GM23338 (cell line): Measurements from ENCODE around the gene ATG2A. TPM values are rescaled to one million over a fixed set of nuclear protein-coding genes. Genes with fewer than 3 reads are reported as not detected.
A peak's percentile ranks its signal among the peaks of the same experiment; 100 is the strongest.

Experiments
- ATAC-seq: fragments of 200-7000 bp; cut with Tn5 transposase; 3 replicates; pipeline ENCODE4 v1.9.1; 2020
- DNase-seq: peaks from one replicate; pipeline ENCODE4 v3.0.0-alpha.2; 2015; ENCODE audit warnings: low spot score
- H2AFZ ChIP-seq: fragments of 200-600 bp; sonication (generic); 2 replicates; pipeline ENCODE4 v1.8.0; 2016; ENCODE audit warnings: antibody characterized with exemption, mild to moderate bottlenecking, moderate library complexity
- H3F3A ChIP-seq: fragments of 200-600 bp; sonication (generic); replicated peaks from 2 replicates; pipeline ENCODE4 v1.8.0; 2017; ENCODE audit warnings: antibody characterized with exemption, mixed run types, low read depth
- H3K27ac ChIP-seq: fragments of 200-600 bp; sonication (generic); 2 replicates; pipeline ENCODE4 v1.6.1; 2016; ENCODE audit warnings: low read depth
- H3K27me3 ChIP-seq: fragments of 200-600 bp; sonication (generic); 2 replicates; pipeline ENCODE4 v1.8.0; 2016; ENCODE audit warnings: mild to moderate bottlenecking, mixed run types, moderate library complexity; ENCODE audit not compliant: insufficient read depth
- H3K36me3 ChIP-seq: fragments of 200-600 bp; sonication (generic); 2 replicates; pipeline ENCODE4 v1.8.0; 2016; ENCODE audit warnings: mild to moderate bottlenecking; ENCODE audit not compliant: insufficient read depth
- H3K4me1 ChIP-seq: fragments of 200-600 bp; sonication (generic); 2 replicates; pipeline ENCODE4 v1.8.0; 2016; ENCODE audit warnings: mild to moderate bottlenecking, moderate library complexity; ENCODE audit not compliant: insufficient read depth
- H3K4me2 ChIP-seq: fragments of 200-600 bp; sonication (generic); 2 replicates; pipeline ENCODE4 v1.7.1; 2017; ENCODE audit warnings: mixed run types
- H3K4me3 ChIP-seq: fragments of 200-600 bp; sonication (generic); 2 replicates; pipeline ENCODE4 v1.6.1; 2016; ENCODE audit warnings: mixed run types
- H3K79me2 ChIP-seq: fragments of 200-600 bp; sonication (generic); replicated peaks from 2 replicates; pipeline ENCODE4 v1.8.0; 2017; ENCODE audit warnings: mild to moderate bottlenecking; ENCODE audit not compliant: insufficient read depth
- H3K9me2 ChIP-seq: fragments of 200-600 bp; sonication (generic); 2 replicates; pipeline ENCODE4 v1.8.0; 2017; ENCODE audit not compliant: insufficient read depth
- H4K20me1 ChIP-seq: fragments of 200-600 bp; sonication (generic); replicated peaks from 2 replicates; pipeline ENCODE4 v1.8.0; 2017; ENCODE audit warnings: mild to moderate bottlenecking; ENCODE audit not compliant: insufficient read depth
- H3K27ac Mint-ChIP-seq: 2 replicates; pipeline ENCODE4 v1.8.0; 2020; ENCODE audit warnings: inconsistent platforms, mild to moderate bottlenecking, moderate library complexity, mixed read lengths
- H3K27me3 Mint-ChIP-seq: 3 replicates; pipeline ENCODE4 v1.8.0; 2022; ENCODE audit warnings: low read depth, mild to moderate bottlenecking, moderate library complexity, mixed read lengths, inconsistent platforms; ENCODE audit not compliant: insufficient read depth, poor library complexity
- H3K36me3 Mint-ChIP-seq: 3 replicates; pipeline ENCODE4 v1.8.0; 2021; ENCODE audit warnings: low read depth, mild to moderate bottlenecking, inconsistent platforms, moderate library complexity, mixed read lengths
- H3K4me1 Mint-ChIP-seq: 3 replicates; pipeline ENCODE4 v1.8.0; 2020; ENCODE audit warnings: mild to moderate bottlenecking, inconsistent platforms, mixed read lengths
- H3K4me3 Mint-ChIP-seq: 3 replicates; pipeline ENCODE4 v1.8.0; 2021; ENCODE audit warnings: moderate library complexity, mild to moderate bottlenecking, inconsistent platforms, mixed read lengths
- H3K9me3 Mint-ChIP-seq: 3 replicates; pipeline ENCODE4 v1.8.0; 2020; ENCODE audit warnings: moderate library complexity, mild to moderate bottlenecking, inconsistent platforms, mixed read lengths
- CREB1 ChIP-seq: fragments of 250-450 bp; sonication (Bioruptor Pico); IDR thresholded peaks from 2 replicates; pipeline ENCODE4 v1.5.0; 2020; ENCODE audit warnings: low read depth, mild to moderate bottlenecking, moderate library complexity
- EZH2 ChIP-seq: fragments of 200-600 bp; sonication (generic); IDR thresholded peaks from one replicate; pipeline ENCODE4 v1.8.0; 2017; ENCODE audit warnings: antibody characterized with exemption, mild to moderate bottlenecking, low read depth; ENCODE audit not compliant: unreplicated experiment
- EZH2phosphoT487 ChIP-seq: fragments of 200-600 bp; sonication (generic); IDR thresholded peaks from one replicate; pipeline ENCODE4 v1.8.1; 2018; ENCODE audit warnings: antibody characterized with exemption; ENCODE audit not compliant: unreplicated experiment
- NANOG ChIP-seq: IDR thresholded peaks from 2 replicates; pipeline ENCODE4 v1.6.1; 2016; ENCODE audit warnings: antibody characterized with exemption, borderline replicate concordance
- POLR2AphosphoS5 ChIP-seq: IDR thresholded peaks from 2 replicates; pipeline ENCODE4 v1.6.1; 2016; ENCODE audit warnings: antibody characterized with exemption, low read depth
- ZNF114 ChIP-seq: fragments of 250-450 bp; sonication (Bioruptor Pico); IDR thresholded peaks from 2 replicates; pipeline ENCODE4 v1.5.0; 2020; ENCODE audit warnings: mild to moderate bottlenecking, moderate library complexity
- ZNF331 ChIP-seq: fragments of 250-450 bp; sonication (Bioruptor Pico); IDR thresholded peaks from 2 replicates; pipeline ENCODE4 v1.5.0; 2020; ENCODE audit warnings: low read depth, mild to moderate bottlenecking, moderate library complexity
- polyA plus RNA-seq: library from polyadenylated mRNA; unstranded; fragments of >200 nt; fragmentation: Nextera tagmentation; extraction: Ambion mirVana; gene quantifications from 2 replicates; pipeline ENCODE4 v1.2.1, GENCODE V29; 2016
- total RNA-seq: library from RNA; depleted of rRNA; stranded (reverse); fragments of >200 nt; shearing (Covaris generic); gene quantifications from 2 replicates; pipeline ENCODE4 v1.2.3, GENCODE V29; 2014
- TF ChIP-seq, protein P1 (sequence below): IDR thresholded peaks from 2 replicates; pipeline ENCODE4 v1.6.1; 2016; ENCODE audit warnings: antibody characterized with exemption
- TF ChIP-seq, protein P2 (sequence below), 2 experiments: fragments of 200-600 bp in 1 of 2; sonication (generic) in 1 of 2; conservative IDR thresholded peaks; 2 replicates each; pipeline versions ENCODE4 v1.5.1 to v1.6.1; 2016 to 2017; ENCODE audit warnings: antibody characterized with exemption in 2 of 2, low read depth in 2 of 2, mild to moderate bottlenecking in 2 of 2, moderate library complexity in 1 of 2
- TF ChIP-seq, protein P3 (sequence below): IDR thresholded peaks from one replicate; pipeline ENCODE4 v1.6.1; 2018; ENCODE audit warnings: antibody characterized with exemption; ENCODE audit not compliant: unreplicated experiment

ATG2A gene
- total and polyA plus RNA-seq, 2 experiments from 2014 or later = 8.7 to 31.7 TPM

DNA sequence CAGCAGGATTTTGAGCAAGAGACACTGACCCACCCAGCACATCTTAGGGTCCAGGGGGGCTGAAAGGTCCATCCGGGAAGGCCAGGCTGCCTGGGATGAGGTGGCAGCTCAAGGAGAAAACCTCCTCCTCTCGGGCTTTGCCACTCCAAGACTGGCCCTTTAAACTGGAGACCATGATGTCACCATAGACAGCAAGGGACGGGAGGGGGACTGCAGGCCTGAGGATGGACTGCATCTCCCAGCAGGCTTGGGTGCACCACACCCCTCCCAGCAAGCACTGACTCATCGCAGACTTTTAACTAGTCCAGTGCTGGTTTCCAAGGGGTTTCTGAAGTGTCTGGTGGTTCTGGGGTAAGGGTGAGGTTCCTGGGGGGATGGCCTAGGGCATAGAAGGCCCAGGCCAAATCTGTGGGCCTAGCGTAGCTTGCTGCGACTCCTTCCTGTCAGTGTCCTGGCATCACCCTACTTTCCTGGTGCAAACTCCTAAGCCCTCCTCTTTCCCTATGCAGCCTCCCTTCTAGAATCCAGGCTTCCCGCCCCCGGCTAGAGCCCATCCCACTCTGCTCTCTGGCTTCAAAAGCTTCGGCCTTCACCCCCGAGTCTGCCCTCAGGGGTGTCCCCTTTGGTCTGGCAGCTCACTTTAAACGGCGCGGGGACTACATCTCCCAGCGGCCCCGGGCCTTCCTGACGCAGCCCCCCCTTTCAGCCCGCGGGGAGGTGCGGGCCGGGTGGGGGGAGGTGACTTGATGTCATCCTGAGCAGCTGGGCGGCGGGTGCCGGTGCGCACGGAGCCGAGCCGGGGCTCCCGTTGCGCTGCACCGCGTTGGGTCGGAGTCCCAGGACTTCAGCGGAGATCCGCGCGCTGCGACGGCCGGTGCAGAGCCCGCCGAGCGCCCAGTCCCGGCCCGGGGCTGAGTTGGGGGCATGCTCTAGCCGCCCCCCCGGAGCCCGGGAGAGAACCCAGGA lies 7.2 kb upstream of the ATG2A start, which contains the start of gene PPP2R5B (continued):
- no peak for TF ChIP-seq EZH2phosphoT487
- TF ChIP-seq CREB1 = peak; percentile 84
- no peak for TF ChIP-seq ZNF114 (CRISPR knock-in tag)
- TF ChIP-seq NANOG = no peak
- TF ChIP-seq, protein P1, sequence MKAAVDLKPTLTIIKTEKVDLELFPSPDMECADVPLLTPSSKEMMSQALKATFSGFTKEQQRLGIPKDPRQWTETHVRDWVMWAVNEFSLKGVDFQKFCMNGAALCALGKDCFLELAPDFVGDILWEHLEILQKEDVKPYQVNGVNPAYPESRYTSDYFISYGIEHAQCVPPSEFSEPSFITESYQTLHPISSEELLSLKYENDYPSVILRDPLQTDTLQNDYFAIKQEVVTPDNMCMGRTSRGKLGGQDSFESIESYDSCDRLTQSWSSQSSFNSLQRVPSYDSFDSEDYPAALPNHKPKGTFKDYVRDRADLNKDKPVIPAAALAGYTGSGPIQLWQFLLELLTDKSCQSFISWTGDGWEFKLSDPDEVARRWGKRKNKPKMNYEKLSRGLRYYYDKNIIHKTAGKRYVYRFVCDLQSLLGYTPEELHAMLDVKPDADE = peak; percentile 82; the same call in 1 of the 2 replicates
- no peak for TF ChIP-seq EZH2

DNA sequence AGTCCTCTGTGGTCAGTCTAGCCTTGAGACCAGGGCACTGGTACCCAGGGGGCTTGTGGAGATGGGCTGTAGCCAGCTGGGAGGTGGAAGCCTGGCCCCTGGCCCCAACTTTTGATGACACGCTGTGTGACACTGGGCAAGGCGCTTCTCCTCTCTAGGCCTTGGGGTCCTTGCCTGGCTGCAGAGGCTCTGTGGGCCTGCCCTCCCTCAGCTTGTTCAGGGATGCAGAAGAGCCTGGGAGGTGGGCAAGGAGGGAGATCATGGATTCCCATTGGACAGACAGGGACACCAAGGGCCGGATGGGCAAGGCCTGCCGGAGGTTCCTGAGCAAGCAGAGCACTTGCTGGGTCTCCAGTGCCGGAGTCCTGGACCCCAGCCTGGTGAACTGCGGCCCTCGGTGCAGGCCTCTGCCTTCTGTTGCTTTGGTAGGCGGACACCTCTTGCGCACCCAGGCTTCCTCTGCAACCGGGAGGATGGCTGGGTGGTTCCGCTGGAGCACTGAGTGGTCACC lies 6.2 kb upstream of the ATG2A start:
- Histone ChIP-seq H3K9me2 (no peaks in the 10 kb centered on the region), H3K79me2 (no peaks in the 10 kb centered on the region), H3F3A (no peaks in the 10 kb centered on the region), H3K4me1 (peaks cover 7% of the 10 kb centered on the region), H3K4me3 (no peak overlapping the region), H2AFZ (peak overlapping the region; percentile 98), H3K27me3 (no peaks in the 10 kb centered on the region), H3K36me3 (no peaks in the 10 kb centered on the region), H3K4me2 (no peak overlapping the region), H3K27ac (no peak overlapping the region), H4K20me1 (no peaks in the 10 kb centered on the region; the same call in 1 of the 2 replicates)
- H3K27me3 Mint-ChIP-seq = peaks cover 9% of the 10 kb centered on the region
- no peak for ATAC-seq
- peaks cover 6% of the 10 kb centered on the region; the same call in 2 of the 3 replicates for H3K4me1 Mint-ChIP-seq
- no peak for DNase-seq
- TF ChIP-seq, protein P1 = no peak
- no peak for TF ChIP-seq NANOG
- no peak for TF ChIP-seq POLR2AphosphoS5
- no peak for TF ChIP-seq ZNF331 (CRISPR knock-in tag)
- H3K27ac Mint-ChIP-seq = no peak overlapping the region
- no peaks in the 10 kb centered on the region; the same call in 2 of the 3 replicates for H3K9me3 Mint-ChIP-seq
- no peak overlapping the region for H3K4me3 Mint-ChIP-seq
- no peaks in the 10 kb centered on the region for H3K36me3 Mint-ChIP-seq

DNA sequence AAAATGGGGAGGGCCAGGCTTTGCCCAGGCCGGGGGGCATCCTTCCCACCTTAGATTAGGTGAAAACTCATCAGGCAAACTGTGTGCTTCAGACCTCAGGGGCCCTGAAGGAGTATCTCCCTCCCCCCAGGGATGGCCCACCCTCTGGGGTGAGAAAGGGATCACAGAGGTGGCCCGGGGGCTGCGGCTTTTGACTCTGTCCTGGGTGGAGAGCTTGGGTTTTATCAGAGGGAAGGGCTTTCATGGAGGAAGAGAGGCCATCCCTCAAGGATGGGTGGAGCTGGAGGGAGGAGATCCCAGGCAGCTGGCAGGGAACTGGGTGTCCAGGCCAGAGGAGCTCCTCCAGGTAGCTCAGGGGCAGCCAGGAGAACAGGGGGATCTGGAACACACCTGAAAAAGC lies 4.4 kb upstream of the ATG2A start:
- Histone ChIP-seq H3K4me3 (no peak overlapping the region), H3K4me1 (peaks cover 12% of the 10 kb centered on the region), H3K79me2 (no peaks in the 10 kb centered on the region), H3F3A (no peaks in the 10 kb centered on the region), H3K9me2 (no peaks in the 10 kb centered on the region), H3K36me3 (no peaks in the 10 kb centered on the region), H3K4me2 (no peak overlapping the region), H3K27me3 (no peaks in the 10 kb centered on the region), H2AFZ (no peak overlapping the region), H3K27ac (no peak overlapping the region), H4K20me1 (no peaks in the 10 kb centered on the region)
- H3K27me3 Mint-ChIP-seq = peaks cover 11% of the 10 kb centered on the region
- no peak overlapping the region for H3K27ac Mint-ChIP-seq
- no peak for ATAC-seq
- no peak overlapping the region for H3K4me3 Mint-ChIP-seq
- peaks cover 15% of the 10 kb centered on the region for H3K4me1 Mint-ChIP-seq
- no peak for DNase-seq
- no peaks in the 10 kb centered on the region for H3K36me3 Mint-ChIP-seq
- H3K9me3 Mint-ChIP-seq = no peaks in the 10 kb centered on the region; the same call in 2 of the 3 replicates
- TF ChIP-seq EZH2phosphoT487 (no peak), EZH2 (no peak), POLR2AphosphoS5 (no peak), NANOG (no peak), ZNF114 (CRISPR knock-in tag) (no peak), CREB1 (no peak), ZNF331 (CRISPR knock-in tag) (no peak)
- TF ChIP-seq, protein P2, sequence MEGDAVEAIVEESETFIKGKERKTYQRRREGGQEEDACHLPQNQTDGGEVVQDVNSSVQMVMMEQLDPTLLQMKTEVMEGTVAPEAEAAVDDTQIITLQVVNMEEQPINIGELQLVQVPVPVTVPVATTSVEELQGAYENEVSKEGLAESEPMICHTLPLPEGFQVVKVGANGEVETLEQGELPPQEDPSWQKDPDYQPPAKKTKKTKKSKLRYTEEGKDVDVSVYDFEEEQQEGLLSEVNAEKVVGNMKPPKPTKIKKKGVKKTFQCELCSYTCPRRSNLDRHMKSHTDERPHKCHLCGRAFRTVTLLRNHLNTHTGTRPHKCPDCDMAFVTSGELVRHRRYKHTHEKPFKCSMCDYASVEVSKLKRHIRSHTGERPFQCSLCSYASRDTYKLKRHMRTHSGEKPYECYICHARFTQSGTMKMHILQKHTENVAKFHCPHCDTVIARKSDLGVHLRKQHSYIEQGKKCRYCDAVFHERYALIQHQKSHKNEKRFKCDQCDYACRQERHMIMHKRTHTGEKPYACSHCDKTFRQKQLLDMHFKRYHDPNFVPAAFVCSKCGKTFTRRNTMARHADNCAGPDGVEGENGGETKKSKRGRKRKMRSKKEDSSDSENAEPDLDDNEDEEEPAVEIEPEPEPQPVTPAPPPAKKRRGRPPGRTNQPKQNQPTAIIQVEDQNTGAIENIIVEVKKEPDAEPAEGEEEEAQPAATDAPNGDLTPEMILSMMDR (conservative IDR thresholded peaks at IDR 0.05; ENCODE audit: low read depth in 2 of 2) = no peak
- TF ChIP-seq, protein P1 = no peak
- TF ChIP-seq, protein P3, sequence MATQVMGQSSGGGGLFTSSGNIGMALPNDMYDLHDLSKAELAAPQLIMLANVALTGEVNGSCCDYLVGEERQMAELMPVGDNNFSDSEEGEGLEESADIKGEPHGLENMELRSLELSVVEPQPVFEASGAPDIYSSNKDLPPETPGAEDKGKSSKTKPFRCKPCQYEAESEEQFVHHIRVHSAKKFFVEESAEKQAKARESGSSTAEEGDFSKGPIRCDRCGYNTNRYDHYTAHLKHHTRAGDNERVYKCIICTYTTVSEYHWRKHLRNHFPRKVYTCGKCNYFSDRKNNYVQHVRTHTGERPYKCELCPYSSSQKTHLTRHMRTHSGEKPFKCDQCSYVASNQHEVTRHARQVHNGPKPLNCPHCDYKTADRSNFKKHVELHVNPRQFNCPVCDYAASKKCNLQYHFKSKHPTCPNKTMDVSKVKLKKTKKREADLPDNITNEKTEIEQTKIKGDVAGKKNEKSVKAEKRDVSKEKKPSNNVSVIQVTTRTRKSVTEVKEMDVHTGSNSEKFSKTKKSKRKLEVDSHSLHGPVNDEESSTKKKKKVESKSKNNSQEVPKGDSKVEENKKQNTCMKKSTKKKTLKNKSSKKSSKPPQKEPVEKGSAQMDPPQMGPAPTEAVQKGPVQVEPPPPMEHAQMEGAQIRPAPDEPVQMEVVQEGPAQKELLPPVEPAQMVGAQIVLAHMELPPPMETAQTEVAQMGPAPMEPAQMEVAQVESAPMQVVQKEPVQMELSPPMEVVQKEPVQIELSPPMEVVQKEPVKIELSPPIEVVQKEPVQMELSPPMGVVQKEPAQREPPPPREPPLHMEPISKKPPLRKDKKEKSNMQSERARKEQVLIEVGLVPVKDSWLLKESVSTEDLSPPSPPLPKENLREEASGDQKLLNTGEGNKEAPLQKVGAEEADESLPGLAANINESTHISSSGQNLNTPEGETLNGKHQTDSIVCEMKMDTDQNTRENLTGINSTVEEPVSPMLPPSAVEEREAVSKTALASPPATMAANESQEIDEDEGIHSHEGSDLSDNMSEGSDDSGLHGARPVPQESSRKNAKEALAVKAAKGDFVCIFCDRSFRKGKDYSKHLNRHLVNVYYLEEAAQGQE = no peak
